K562 (cell line): ENCODE measurements around the gene UGT2A2. TPM values are rescaled to one million over a fixed set of nuclear protein-coding genes. Genes with fewer than 3 reads are reported as not detected.

Experiments
- ATAC-seq: fragments of 200-7000 bp; cut with Tn5 transposase; 3 replicates; pipeline ENCODE4 v1.9.1; 2020; ENCODE audit warnings: moderate library complexity
- BruUV-seq: library from RNA; stranded (reverse); fragments of 400-500 nt; replicated peaks from 2 replicates; lab custom pipeline; 2021; lab: Mats Ljungman, UMichigan
- CTCF ChIA-PET: fragments of 300-600 bp; formaldehyde crosslinking; extraction: SDS; loops from one replicate; lab custom pipeline; 2021; ENCODE audit warnings: low intra/inter-chr PET ratio; lab: Yijun Ruan, JAX
- POLR2A ChIA-PET: fragments of 300-600, 350-650 bp; sonication (Branson Sonifier 250); formaldehyde crosslinking; extraction: SDS; loops from one replicate; lab custom pipeline; 2021; ENCODE audit warnings: antibody characterized with exemption, inconsistent platforms; lab: Yijun Ruan, JAX
- DNase-seq, 4 experiments: peaks; one replicate each; pipeline versions ENCODE4 v3.0.0 to v3.0.0-alpha.2; 2011 to 2018; ENCODE audit warnings: low spot score in 3 of 4, mixed read lengths in 3 of 4; ENCODE audit errors: extremely low read depth in 1 of 4
- FAIRE-seq: peaks from 2 replicates; lab custom pipeline; 2011; peaks lifted over from hg19 to GRCh38; lab: Jason Lieb, UNC
- H2AFZ ChIP-seq: 2 replicates; pipeline ENCODE4 v1.6.0; 2011; ENCODE audit warnings: low read depth, low read length, control low read depth, inconsistent platforms
- H3K27ac ChIP-seq: fragments of 200-600 bp; 3 replicates; pipeline ENCODE4 v1.8.0; 2011; ENCODE audit warnings: low read depth, mild to moderate bottlenecking, control low read depth, inconsistent platforms, low read length, moderate library complexity, mixed read lengths; ENCODE audit errors: extremely low read depth
- H3K27me3 ChIP-seq, 2 experiments: fragments of 300-600 bp in 1 of 2; 2 replicates in 1 of 2; 3 replicates in 1 of 2; pipeline versions ENCODE4 v1.6.0 to v1.8.0; 2011; ENCODE audit warnings: inconsistent platforms in 2 of 2, low read length in 2 of 2, mild to moderate bottlenecking in 1 of 2, mixed read lengths in 1 of 2, moderate library complexity in 1 of 2; ENCODE audit not compliant: control insufficient read depth in 2 of 2, insufficient read depth in 2 of 2
- H3K36me3 ChIP-seq: fragments of 300-600 bp; 3 replicates; pipeline ENCODE4 v1.8.0; 2011; ENCODE audit warnings: mild to moderate bottlenecking, low read length, inconsistent platforms; ENCODE audit not compliant: control insufficient read depth, insufficient read depth
- H3K4me1 ChIP-seq, 2 experiments: fragments of 200-600 bp in 1 of 2; replicated peaks in 1 of 2; 2 replicates in 1 of 2; 3 replicates in 1 of 2; pipeline versions ENCODE4 v1.5.1 to v1.8.0; 2011; ENCODE audit warnings: inconsistent platforms in 2 of 2, low read length in 2 of 2, mild to moderate bottlenecking in 1 of 2, mixed read lengths in 1 of 2, moderate library complexity in 1 of 2; ENCODE audit not compliant: control insufficient read depth in 2 of 2, insufficient read depth in 2 of 2
- H3K4me2 ChIP-seq: 2 replicates; pipeline ENCODE4 v1.6.1; 2011; ENCODE audit warnings: low read length, control low read depth, inconsistent platforms, mixed read lengths; ENCODE audit not compliant: insufficient read depth
- H3K4me3 ChIP-seq: fragments of 200-600 bp; sonication (generic), shearing (Covaris generic); 2 replicates; pipeline ENCODE4 v1.5.1; 2016; ENCODE audit warnings: control low read depth, inconsistent platforms
- H3K79me2 ChIP-seq: fragments of 200-600 bp; 3 replicates; pipeline ENCODE4 v1.8.0; 2011; ENCODE audit warnings: low read length, inconsistent platforms; ENCODE audit not compliant: control insufficient read depth, insufficient read depth
- H3K9ac ChIP-seq, 2 experiments: 2 replicates each; pipeline versions ENCODE4 v1.6.0 to v1.6.1; 2011; ENCODE audit warnings: low read depth in 2 of 2, low read length in 2 of 2, control low read depth in 1 of 2, inconsistent platforms in 1 of 2, mild to moderate bottlenecking in 1 of 2, mixed read lengths in 1 of 2; ENCODE audit not compliant: insufficient read depth in 1 of 2
- H3K9me1 ChIP-seq: one replicate; pipeline ENCODE4 v1.6.0; 2011; ENCODE audit warnings: inconsistent platforms, mild to moderate bottlenecking, low read length, moderate library complexity; ENCODE audit not compliant: control insufficient read depth, insufficient read depth
- H3K9me3 ChIP-seq: replicated peaks from 2 replicates; pipeline ENCODE4 v1.5.1; 2011; ENCODE audit warnings: low read depth, low read length, inconsistent platforms; ENCODE audit not compliant: control insufficient read depth, insufficient read depth
- H4K20me1 ChIP-seq: replicated peaks from 2 replicates; pipeline ENCODE4 v1.6.1; 2011; ENCODE audit warnings: low read length, inconsistent platforms, mixed read lengths; ENCODE audit not compliant: control insufficient read depth, insufficient read depth
- CEBPB ChIP-seq: fragments of 450-650 bp; IDR thresholded peaks from 2 replicates; pipeline ENCODE4 v1.6.1; 2016; ENCODE audit warnings: missing genetic modification characterization, missing compliant biosample characterization
- EHMT2 ChIP-seq: fragments of 450-650 bp; IDR thresholded peaks from 2 replicates; pipeline ENCODE4 v1.6.1; 2018; ENCODE audit warnings: antibody characterized with exemption
- HMGXB4 ChIP-seq: sonication (generic); formaldehyde crosslinking; IDR thresholded peaks from 2 replicates; pipeline ENCODE4 v1.8.1; 2023; ENCODE audit warnings: mild to moderate bottlenecking, missing genetic modification reagents
- KLF10 ChIP-seq: fragments of 250-450 bp; sonication (Bioruptor Pico); IDR thresholded peaks from 2 replicates; pipeline ENCODE4 v1.6.1; 2021; ENCODE audit warnings: matching md5 sums
- LCOR ChIP-seq: sonication (generic); formaldehyde crosslinking; IDR thresholded peaks from 2 replicates; pipeline ENCODE4 v1.8.0; 2022; ENCODE audit warnings: mild to moderate bottlenecking, missing genetic modification reagents
- MAZ ChIP-seq, 2 experiments: fragments of 450-650 bp in 1 of 2; sonication (generic) in 1 of 2; formaldehyde crosslinking; IDR thresholded peaks in 1 of 2; conservative IDR thresholded peaks in 1 of 2; 2 replicates each; pipeline versions ENCODE4 v1.4.0 to v1.5.0; 2020; ENCODE audit warnings: mild to moderate bottlenecking in 1 of 2, missing genetic modification reagents in 1 of 2
- NCOA6 ChIP-seq: fragments of 450-650 bp; IDR thresholded peaks from 2 replicates; pipeline ENCODE4 v1.6.1; 2017; ENCODE audit warnings: mild to moderate bottlenecking
- RBM34 ChIP-seq: fragments of 200-400 bp; formaldehyde crosslinking; IDR thresholded peaks from 2 replicates; pipeline ENCODE4 v1.6.1; 2018; ENCODE audit warnings: low read length, borderline replicate concordance; ENCODE audit not compliant: insufficient read depth
- ZBTB43 ChIP-seq: sonication (generic); formaldehyde crosslinking; IDR thresholded peaks from 2 replicates; pipeline ENCODE4 v1.8.0; 2023; ENCODE audit warnings: mild to moderate bottlenecking, missing genetic modification reagents
- ZFX ChIP-seq: sonication (generic); formaldehyde crosslinking; IDR thresholded peaks from 2 replicates; pipeline ENCODE4 v1.8.0; 2022; ENCODE audit warnings: mild to moderate bottlenecking, missing genetic modification reagents, moderate library complexity
- ZNF431 ChIP-seq: sonication (generic); formaldehyde crosslinking; IDR thresholded peaks from 2 replicates; pipeline ENCODE4 v1.8.0; 2022; ENCODE audit warnings: mild to moderate bottlenecking, missing genetic modification reagents
- ZNF507 ChIP-seq: conservative IDR thresholded peaks from 2 replicates; pipeline ENCODE4 v1.6.1; 2017; ENCODE audit warnings: missing genetic modification characterization, missing compliant biosample characterization
- ZNF57 ChIP-seq: fragments of 450-650 bp; formaldehyde crosslinking; IDR thresholded peaks from 2 replicates; pipeline ENCODE4 v1.4.0; 2020; ENCODE audit warnings: mild to moderate bottlenecking, moderate library complexity
- WGBS: fragments of 100-300 bp; shearing (Covaris generic); methylation state at CpG from one replicate; pipeline ENCODE4 v1.1.6; 2016; ENCODE audit warnings: low coverage, mixed read lengths; ENCODE audit not compliant: insufficient coverage; ENCODE audit errors: missing lambda C conversion rate; 5-methylcytosine and 5-hydroxymethylcytosine counted together
- in situ Hi-C: fragments of 300-500 bp; cut with MboI; formaldehyde crosslinking; loops from 4 replicates; pipeline ENCODE4 v1.15.0; 2018; ENCODE audit warnings: inconsistent platforms, mixed read lengths
- intact Hi-C: fragments of 100-400 bp; cut with micrococcal nuclease; formaldehyde crosslinking; loops from 2 replicates; pipeline ENCODE4 v1.14.2; 2022
- polyA plus RNA-seq, 8 experiments: library from polyadenylated mRNA; depleted of rRNA in 4 of 8; stranded (reverse) in 5 of 8; unstranded in 3 of 8; fragments of >200 nt; fragmentation: Nextera tagmentation in 2 of 8; fragmentation: Illumina TruSeq in 1 of 8; extraction: Ambion mirVana in 2 of 8; extraction: Trizol in 1 of 8; gene quantifications; 2 replicates each; pipeline versions ENCODE4 v1.2.1 to v1.2.3, GENCODE V29; 2011 to 2014; ENCODE audit warnings: inconsistent platforms in 1 of 8, missing spikeins in 1 of 8
- total RNA-seq, 7 experiments: library from RNA; depleted of rRNA in 6 of 7; stranded (reverse); fragments of >200 nt in 6 of 7; fragmentation: Illumina TruSeq in 2 of 7; extraction: Trizol in 2 of 7; gene quantifications; 2 replicates each; pipeline versions ENCODE4 v1.2.1 to v1.2.3, GENCODE V29; 2011 to 2021; ENCODE audit warnings: low replicate concordance in 1 of 7

UGT2A2 gene
- total and polyA plus RNA-seq, 9 of the 15 experiments (the other 6 are each of a cell fraction or from before 2014, with no cell fraction given) = not detected

GRCh38 chr4:69684804-69685203, 45.4 kb upstream of the UGT2A2 start:
- no peak for ATAC-seq
- no TSS peak for BruUV-seq
- Histone ChIP-seq H3K36me3 (no peaks in the 10 kb centered on the region), H3K27me3 (no peaks in the 10 kb centered on the region), H3K9me3 (no peaks in the 10 kb centered on the region), H2AFZ (no peak overlapping the region)
- WGBS = 3% methylated on average over 4 of the region's 4 CpGs
- TF ChIP-seq LCOR (CRISPR knock-in tag) = no peak
- TF ChIP-seq, all 486 proteins: peak for 0
- H4K20me1 ChIP-seq = no peaks in the 10 kb centered on the region
- H3K4me2 ChIP-seq = no peak overlapping the region
- no peaks in the 10 kb centered on the region for H3K9me1 ChIP-seq
- intact Hi-C loops = no loop called here
- H3K79me2 ChIP-seq = no peaks in the 10 kb centered on the region
- ChIA-PET POLR2A (no interaction called here), CTCF (no interaction called here)
- DNase-seq (no peak), FAIRE-seq (no peak)
- no peak overlapping the region for H3K9ac ChIP-seq
- in situ Hi-C loops = loop anchor here (25.0 kb wide), 1 partner anchor 827 kb away; the partner anchor contains the start of gene AMTN
- H3K4me1 ChIP-seq = no peaks in the 10 kb centered on the region
- H3K27ac ChIP-seq = no peak overlapping the region
- H3K4me3 ChIP-seq = no peak overlapping the region

- H3K9me1 ChIP-seq = no peaks in the 10 kb centered on the region
- no peak overlapping the region for H3K27ac ChIP-seq
- no peak for DNase-seq
- no TSS peak for BruUV-seq
- CTCF ChIA-PET = no interaction called here
- no peaks in the 10 kb centered on the region for H4K20me1 ChIP-seq
- TF ChIP-seq ZNF431 = no peak
- TF ChIP-seq HMGXB4 (CRISPR knock-in tag) = no peak
- TF ChIP-seq EHMT2 = no peak
- no peak for TF ChIP-seq KLF10
- TF ChIP-seq MAZ (CRISPR knock-in tag; conservative IDR thresholded peaks at IDR 0.05 in 1 of 2, IDR thresholded peaks at IDR 0.05 in 1 of 2) = no peak
- TF ChIP-seq CEBPB (tag) = no peak
- no peak for TF ChIP-seq LCOR (CRISPR knock-in tag)
- no peak for TF ChIP-seq RBM34
- no peak for TF ChIP-seq ZFX (CRISPR knock-in tag)
- no peak for TF ChIP-seq ZNF57 (CRISPR knock-in tag)
- TF ChIP-seq ZBTB43 (CRISPR knock-in tag) = no peak
- TF ChIP-seq NCOA6 = no peak
- TF ChIP-seq ZNF507 = no peak
- TF ChIP-seq, all 486 proteins: peak for 0
- Histone ChIP-seq H3K4me1 (no peaks in the 10 kb centered on the region), H2AFZ (no peak overlapping the region), H3K4me2 (no peak overlapping the region), H3K9ac (no peak overlapping the region), H3K79me2 (no peaks in the 10 kb centered on the region), H3K4me3 (no peak overlapping the region), H3K9me3 (no peaks in the 10 kb centered on the region), H3K36me3 (no peaks in the 10 kb centered on the region), H3K27me3 (no peaks in the 10 kb centered on the region)
- POLR2A ChIA-PET = no interaction called here
- in situ Hi-C loops (no loop called here), intact Hi-C loops (no loop called here)
- FAIRE-seq (no peak), ATAC-seq (no peak)
Observed at GRCh38 chr4:69668680-69669079, 29.2 kb upstream of the UGT2A2 start.
